RPMI8226 (cell line): ENCODE data around the gene NOP56.

ENCODE experiments used
- DNase-seq: peaks from one replicate; pipeline ENCODE4 v3.0.0-alpha.2; 2015

Gene NOP56

DNA sequence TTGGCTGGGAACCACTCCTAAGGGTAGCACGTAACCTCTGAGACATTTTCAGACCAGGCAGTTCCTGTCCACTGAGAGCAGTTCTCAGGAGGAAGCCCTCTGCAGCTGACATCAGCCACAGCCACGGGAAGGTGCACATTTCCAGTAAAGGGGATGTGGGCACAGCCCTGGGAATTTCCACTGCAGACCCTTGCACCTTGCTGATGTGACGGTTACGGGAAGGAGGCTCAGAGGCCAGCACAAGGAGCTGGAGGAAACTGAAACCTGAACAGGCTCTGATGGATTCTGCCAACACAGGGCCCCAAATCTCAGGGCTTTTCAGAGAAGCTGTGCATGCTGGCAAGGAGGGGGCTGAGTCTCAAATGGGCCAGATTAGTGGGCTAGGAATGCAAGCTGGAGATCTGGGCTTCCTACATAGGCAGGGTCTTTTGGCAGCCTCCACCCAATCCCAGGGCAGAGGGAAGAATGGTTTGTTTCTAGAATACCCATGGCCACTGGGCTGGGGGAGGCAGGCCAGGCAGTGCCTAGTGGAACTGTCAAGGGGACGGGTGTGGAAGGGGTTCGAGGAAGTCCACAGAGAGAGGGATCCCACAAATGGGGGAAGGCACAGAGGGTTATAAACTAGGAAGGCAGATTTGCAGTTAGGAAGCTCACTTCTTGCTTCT is 54.4 kb downstream of the NOP56 start:
- DNase-seq, result no peak

- DNase-seq, result no peak
Observed at GRCh38 chr20:2707353-2708072, 55.1 kb downstream of the NOP56 start.
